BE2C (cell line): Measurements from ENCODE around the gene UGT2A2.
A peak's percentile ranks its signal among the peaks of the same experiment; 100 is the strongest.

ENCODE experiments used
- DNase-seq: peaks from one replicate; pipeline ENCODE4 v3.0.0-alpha.2; 2020
- H3K27me3 ChIP-seq: fragments of 250-450 bp; sonication (Bioruptor Pico); 2 replicates; pipeline ENCODE4 v1.5.1; 2020; ENCODE audit warnings: mild to moderate bottlenecking
- H3K36me3 ChIP-seq: fragments of 250-450 bp; sonication (Bioruptor Pico); 2 replicates; pipeline ENCODE4 v1.5.1; 2020; ENCODE audit warnings: mild to moderate bottlenecking
- H3K4me1 ChIP-seq: fragments of 250-450 bp; sonication (Bioruptor Pico); 2 replicates; pipeline ENCODE4 v1.5.1; 2020
- H3K4me3 ChIP-seq: 2 replicates; pipeline ENCODE4 v1.5.1; 2011; ENCODE audit warnings: low read depth, low read length
- H3K9me3 ChIP-seq: fragments of 250-450 bp; sonication (Bioruptor Pico); 2 replicates; pipeline ENCODE4 v1.5.1; 2020
- TF ChIP-seq, protein P1 (sequence below): IDR thresholded peaks from 2 replicates; pipeline ENCODE4 v1.5.1; 2012; ENCODE audit warnings: mild to moderate bottlenecking, low read depth, low read length

UGT2A2 gene

GRCh38 chr4:69617083-69617694 lies 22.3 kb downstream of the UGT2A2 start:
- H3K4me1 ChIP-seq: no peaks in the 10 kb centered on the region
- H3K36me3 ChIP-seq: no peaks in the 10 kb centered on the region
- H3K9me3 ChIP-seq: no peaks in the 10 kb centered on the region
- H3K4me3 ChIP-seq: no peak overlapping the region
- TF ChIP-seq, protein P1, sequence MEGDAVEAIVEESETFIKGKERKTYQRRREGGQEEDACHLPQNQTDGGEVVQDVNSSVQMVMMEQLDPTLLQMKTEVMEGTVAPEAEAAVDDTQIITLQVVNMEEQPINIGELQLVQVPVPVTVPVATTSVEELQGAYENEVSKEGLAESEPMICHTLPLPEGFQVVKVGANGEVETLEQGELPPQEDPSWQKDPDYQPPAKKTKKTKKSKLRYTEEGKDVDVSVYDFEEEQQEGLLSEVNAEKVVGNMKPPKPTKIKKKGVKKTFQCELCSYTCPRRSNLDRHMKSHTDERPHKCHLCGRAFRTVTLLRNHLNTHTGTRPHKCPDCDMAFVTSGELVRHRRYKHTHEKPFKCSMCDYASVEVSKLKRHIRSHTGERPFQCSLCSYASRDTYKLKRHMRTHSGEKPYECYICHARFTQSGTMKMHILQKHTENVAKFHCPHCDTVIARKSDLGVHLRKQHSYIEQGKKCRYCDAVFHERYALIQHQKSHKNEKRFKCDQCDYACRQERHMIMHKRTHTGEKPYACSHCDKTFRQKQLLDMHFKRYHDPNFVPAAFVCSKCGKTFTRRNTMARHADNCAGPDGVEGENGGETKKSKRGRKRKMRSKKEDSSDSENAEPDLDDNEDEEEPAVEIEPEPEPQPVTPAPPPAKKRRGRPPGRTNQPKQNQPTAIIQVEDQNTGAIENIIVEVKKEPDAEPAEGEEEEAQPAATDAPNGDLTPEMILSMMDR: peak; percentile 36
- H3K27me3 ChIP-seq: no peaks in the 10 kb centered on the region
- no peak for DNase-seq

- no peaks in the 10 kb centered on the region for H3K4me1 ChIP-seq
- no peaks in the 10 kb centered on the region for H3K27me3 ChIP-seq
- H3K9me3 ChIP-seq: no peaks in the 10 kb centered on the region
- DNase-seq: no peak
- H3K36me3 ChIP-seq: no peaks in the 10 kb centered on the region
- TF ChIP-seq, protein P1: no peak
- H3K4me3 ChIP-seq: no peak overlapping the region
Observed at GRCh38 chr4:69610484-69610883, 29.0 kb downstream of the UGT2A2 start.

- no peak overlapping the region for H3K4me3 ChIP-seq
- TF ChIP-seq, protein P1: no peak
- no peaks in the 10 kb centered on the region for H3K9me3 ChIP-seq
- no peaks in the 10 kb centered on the region for H3K27me3 ChIP-seq
- H3K4me1 ChIP-seq: no peaks in the 10 kb centered on the region
- DNase-seq: no peak
- no peaks in the 10 kb centered on the region for H3K36me3 ChIP-seq
Observed at GRCh38 chr4:69601065-69601464, 38.4 kb downstream of the UGT2A2 start.

DNA sequence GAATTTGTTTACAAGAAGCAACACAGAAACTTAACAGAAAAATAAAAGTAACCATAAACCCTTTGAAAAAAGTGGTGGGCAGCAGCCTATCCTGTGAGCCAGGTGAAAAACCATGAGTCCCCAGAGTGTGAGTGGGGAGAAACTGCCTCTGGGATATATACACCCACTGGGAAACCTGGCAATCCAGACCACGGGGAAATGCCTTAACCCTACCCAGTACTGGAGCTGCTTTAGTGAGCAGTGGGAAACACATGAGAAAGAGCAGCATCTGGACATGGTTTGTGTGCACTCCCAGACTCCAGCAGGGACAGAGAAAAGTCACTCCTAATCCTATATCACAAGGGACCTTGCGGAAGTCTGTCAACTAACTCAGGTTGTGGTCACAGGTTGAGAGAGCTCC lies 39.4 kb downstream of the UGT2A2 start:
- H3K4me3 ChIP-seq: no peak overlapping the region
- H3K4me1 ChIP-seq: no peaks in the 10 kb centered on the region
- no peak for DNase-seq
- no peaks in the 10 kb centered on the region for H3K9me3 ChIP-seq
- TF ChIP-seq, protein P1: no peak
- H3K36me3 ChIP-seq: no peaks in the 10 kb centered on the region
- no peaks in the 10 kb centered on the region for H3K27me3 ChIP-seq

DNA sequence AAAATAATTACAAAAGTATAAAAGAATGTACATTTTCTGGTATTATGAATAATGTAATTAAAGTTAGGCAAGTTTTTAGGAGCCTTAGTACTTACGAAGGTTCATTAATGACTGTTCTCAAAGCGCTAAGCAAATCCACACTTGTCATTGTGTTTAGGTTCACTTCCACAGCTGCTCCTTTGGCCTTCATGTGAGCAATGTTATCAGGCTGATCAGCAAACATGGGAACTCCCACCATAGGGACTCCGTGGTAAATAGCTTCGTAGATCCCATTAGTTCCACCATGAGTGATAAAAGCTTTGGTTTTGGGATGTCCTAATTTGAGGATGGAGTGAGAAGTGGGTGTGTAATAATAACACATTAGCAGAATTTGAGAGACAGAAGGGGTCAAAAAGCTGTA lies 45.1 kb downstream of the UGT2A2 start:
- TF ChIP-seq, protein P1: no peak
- H3K9me3 ChIP-seq: no peaks in the 10 kb centered on the region
- no peaks in the 10 kb centered on the region for H3K4me1 ChIP-seq
- H3K4me3 ChIP-seq: no peak overlapping the region
- no peaks in the 10 kb centered on the region for H3K27me3 ChIP-seq
- DNase-seq: no peak
- no peaks in the 10 kb centered on the region for H3K36me3 ChIP-seq

- DNase-seq: no peak
- TF ChIP-seq, protein P1: no peak
- Histone ChIP-seq H3K4me3 (no peak overlapping the region), H3K4me1 (no peaks in the 10 kb centered on the region), H3K36me3 (no peaks in the 10 kb centered on the region), H3K9me3 (no peaks in the 10 kb centered on the region), H3K27me3 (no peaks in the 10 kb centered on the region)
Observed at GRCh38 chr4:69591364-69591763, 48.1 kb downstream of the UGT2A2 start.
